Stimulated activated CD4-positive, alpha-beta T cell treated with anti-CD3 and anti-CD28 coated beads, Interleukin-15, amount 100 ng/mL, for 48 hours (primary cell): ENCODE measurements around the gene MOB2.

Source experiments
- DNase-seq, 2 donors: peaks; one replicate each; pipeline ENCODE4 v3.0.0-alpha.2; 2020; ENCODE audit warnings: low read depth in 2 of 2

MOB2 gene

DNA sequence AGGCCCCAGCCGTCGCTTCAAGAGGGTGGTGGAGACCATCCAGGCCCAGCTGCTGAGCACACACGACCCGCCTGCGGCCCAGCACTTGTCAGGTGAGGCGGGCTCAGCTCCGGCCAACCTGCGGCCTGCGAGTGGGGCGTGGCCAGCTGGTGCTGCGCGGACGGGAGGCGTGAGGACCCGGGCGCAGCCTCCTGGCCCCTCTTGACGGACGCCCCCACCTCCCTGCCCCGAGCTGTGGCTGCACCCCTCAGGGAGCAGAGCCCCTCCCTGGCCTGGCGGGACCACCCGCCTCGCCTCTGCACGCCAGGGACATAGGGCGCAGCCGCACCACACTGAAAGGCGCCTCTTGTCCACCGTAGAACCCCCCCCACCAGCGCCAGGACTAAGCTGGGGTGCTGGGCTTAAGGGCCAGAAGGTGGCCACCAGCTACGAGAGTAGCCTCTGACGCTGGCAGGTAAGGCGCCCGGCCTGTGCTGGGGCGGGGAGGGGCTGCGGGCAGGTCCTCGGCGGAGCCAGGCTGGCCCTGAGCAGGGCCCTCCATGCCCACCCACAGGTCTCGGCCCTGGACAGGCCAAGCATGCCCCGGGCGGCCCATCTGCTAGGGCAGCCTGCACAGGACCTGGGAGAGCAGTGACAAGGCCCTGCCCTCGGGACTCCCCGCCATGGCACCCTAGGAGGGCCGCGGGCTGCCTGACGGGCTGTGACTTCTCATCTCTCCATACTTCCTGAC is 29.8 kb downstream of the MOB2 start:
- DNase-seq, result no peak

- no peak for DNase-seq
Measured at GRCh38 chr11:1456176-1456575, 30.4 kb downstream of the MOB2 start.

DNA sequence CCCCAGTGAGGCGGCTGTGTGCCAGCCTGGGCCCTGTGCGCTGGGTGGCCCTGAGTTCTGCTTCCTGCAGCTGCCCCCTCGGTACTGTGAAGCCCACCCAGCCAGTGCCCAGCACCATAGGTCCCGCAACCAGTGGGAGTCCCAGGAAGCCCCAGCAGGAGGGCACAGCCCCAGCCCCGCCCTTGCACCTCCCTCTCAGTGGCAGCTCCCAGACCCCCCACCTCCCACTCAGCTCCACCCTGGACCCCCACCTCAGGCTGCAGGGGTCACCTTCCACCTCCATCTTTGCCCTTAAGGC is 30.9 kb downstream of the MOB2 start:
- DNase-seq, result no peak

GRCh38 chr11:1455032-1455762 is 31.4 kb downstream of the MOB2 start:
- no peak for DNase-seq

DNA sequence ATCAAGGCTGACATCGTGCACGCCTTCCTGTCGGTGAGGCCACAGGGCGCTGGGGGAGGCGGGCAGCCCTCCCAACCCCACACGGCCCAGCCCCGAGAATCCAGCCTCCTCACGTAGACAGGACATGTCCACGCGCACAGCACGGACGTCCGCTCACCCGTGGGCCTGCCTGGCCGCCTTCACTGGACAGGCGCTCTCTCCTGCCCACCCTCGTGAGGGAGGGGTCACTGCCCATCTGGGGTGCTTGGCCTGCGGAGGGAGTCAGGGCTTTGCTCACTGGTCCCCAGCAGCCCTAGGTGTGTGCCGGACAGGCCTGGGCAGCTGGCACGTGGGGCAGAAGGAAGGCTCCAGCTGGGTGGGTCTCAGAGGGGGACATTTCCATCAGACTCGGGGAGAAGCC is 32.0 kb downstream of the MOB2 start:
- no peak for DNase-seq

DNA sequence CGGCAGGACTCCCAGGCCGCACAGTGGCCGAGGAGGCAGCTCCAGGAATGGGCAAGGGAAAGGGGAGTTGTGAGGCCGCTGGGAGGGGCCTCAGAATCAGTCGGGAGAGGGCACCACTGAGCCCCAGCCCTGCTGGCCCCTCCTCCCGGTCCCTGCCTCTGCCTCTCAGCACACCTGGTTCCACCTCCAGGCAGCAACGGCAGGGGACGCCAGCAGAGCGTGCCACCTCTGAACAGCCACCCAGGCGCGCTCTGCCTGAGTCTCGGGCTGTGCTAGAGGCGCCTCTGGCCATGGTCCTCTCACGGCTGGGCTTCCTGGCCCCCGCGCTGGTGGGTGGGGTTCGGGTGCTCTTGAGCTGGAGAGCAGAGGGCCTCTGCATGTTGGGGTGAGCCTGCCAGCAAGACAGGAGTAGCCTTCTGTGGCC is 33.0 kb downstream of the MOB2 start:
- DNase-seq, result no peak

GRCh38 chr11:1452744-1453143 is 33.8 kb downstream of the MOB2 start:
- DNase-seq, result no peak

GRCh38 chr11:1451781-1452470 is 34.7 kb downstream of the MOB2 start:
- no peak for DNase-seq

- DNase-seq, result no peak
Measured at GRCh38 chr11:1450949-1451710, 35.4 kb downstream of the MOB2 start.

GRCh38 chr11:1450344-1450875 is 36.2 kb downstream of the MOB2 start:
- no peak for DNase-seq

- no peak for DNase-seq
Measured at GRCh38 chr11:1449490-1450243, 36.9 kb downstream of the MOB2 start.

- DNase-seq, result no peak
Measured at GRCh38 chr11:1448882-1449281, 37.7 kb downstream of the MOB2 start.

DNA sequence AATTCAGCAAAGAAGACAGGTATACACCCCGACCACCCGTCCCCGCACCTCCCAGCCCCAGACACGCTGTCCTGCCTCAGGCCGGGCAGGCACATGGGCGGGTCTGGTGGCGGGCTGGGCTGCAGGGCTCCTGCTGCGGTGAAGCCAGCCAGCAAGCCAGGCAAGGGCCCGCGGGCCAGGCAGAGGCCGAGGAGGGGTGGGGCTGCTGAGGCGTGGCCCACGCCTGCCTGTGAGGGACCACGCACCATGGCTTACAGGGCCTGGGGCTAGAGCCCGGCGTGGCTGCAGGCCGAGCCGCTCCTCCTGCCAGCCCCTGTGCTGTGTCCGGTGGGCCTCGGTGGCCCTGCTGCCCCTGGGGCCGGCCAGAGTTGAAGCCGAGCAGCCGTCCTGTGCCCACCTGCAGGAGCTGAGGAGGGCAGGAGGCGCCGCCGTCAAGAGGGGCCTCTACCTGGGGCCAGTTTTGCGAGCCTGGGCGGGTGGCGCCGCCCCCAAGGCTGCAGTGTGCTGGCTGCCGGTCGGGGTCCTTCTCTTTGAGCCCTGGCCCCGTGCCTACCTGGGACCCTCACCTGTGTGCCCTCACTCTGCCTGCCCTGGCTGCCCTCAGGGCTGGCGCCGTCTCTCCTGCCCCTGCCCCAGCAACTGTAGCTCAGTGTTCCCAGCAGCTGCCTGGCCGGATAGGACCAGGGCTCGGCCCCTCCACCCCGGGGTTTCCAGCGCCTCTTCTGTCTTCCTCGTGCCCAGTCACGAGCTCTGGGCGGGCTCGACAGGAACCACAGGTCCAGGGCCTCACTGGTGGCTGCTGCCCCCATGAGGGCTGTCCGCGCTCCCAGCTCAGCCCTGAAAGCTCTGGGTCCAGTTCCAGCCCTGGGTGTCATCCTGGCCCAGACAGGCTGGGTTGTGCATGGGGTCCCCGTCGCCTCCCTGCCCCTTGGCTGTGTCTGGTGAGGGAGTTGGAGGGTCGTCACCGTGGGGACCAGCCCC is 38.4 kb downstream of the MOB2 start:
- no peak for DNase-seq

- no peak for DNase-seq
Measured at GRCh38 chr11:1446623-1447022, 40.0 kb downstream of the MOB2 start.

DNA sequence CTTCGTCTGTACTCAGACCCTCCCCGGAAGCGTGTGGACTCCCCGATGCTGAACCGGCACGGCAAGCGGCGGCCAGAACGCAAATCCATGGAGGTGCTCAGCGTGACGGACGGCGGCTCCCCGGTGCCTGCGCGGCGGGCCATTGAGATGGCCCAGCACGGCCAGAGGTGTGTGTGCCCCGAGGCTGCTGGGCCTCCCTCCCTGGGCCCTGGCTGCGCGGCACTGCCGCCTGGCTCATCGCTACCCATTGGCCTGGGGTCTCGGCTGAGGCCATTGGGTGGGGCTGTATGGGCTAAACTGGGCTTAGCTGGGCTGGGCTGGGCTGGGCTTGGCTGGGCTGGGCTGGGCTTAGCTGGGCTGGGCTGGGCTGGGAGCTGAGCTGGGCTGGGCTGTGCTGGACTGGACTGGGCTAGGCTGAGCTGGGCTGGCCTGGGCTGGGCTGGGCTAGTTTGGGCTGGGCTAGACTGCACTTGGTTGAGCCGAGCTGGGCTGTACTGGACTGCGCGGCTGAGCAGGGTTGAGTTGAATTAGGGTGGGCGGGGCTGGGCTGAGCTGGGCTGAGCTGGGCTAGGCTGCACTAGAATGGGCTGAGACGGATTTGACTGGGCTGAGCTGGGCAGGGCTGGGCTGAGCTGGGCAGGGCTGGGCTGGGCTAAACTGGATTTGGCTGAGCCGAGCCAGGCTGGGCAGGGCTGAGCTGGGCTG is 40.7 kb downstream of the MOB2 start:
- no peak for DNase-seq

DNA sequence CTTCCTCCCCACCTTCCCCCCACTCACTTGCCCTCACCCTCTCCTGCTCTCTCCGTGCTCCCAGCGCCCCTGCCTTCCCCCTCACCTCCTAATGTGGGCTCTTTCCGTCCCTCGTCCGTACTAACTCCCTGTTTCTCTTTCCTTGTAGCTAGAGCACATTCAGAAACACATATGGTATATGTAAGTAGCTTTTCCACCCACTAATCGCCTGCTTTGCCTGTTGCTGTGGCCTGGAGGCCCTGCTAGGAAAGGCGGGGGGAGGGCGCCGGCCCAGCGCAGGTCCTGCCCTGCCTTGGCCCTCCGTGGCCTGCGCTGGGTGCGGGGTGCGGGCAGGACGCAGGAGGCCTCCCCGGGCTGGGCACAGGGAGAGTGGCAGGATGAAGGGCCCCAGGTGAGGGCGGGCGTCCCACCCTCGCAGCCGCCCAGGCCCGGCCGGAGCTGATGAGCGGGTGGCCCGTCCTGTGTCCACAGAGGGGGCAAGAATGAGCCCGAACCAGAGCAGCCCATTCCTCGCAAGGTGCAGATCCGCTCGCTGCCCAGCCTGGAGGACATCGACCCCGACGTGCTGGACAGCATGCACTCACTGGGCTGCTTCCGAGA is 41.7 kb downstream of the MOB2 start:
- DNase-seq, result no peak

GRCh38 chr11:1444321-1444720 is 42.3 kb downstream of the MOB2 start:
- no peak for DNase-seq

DNA sequence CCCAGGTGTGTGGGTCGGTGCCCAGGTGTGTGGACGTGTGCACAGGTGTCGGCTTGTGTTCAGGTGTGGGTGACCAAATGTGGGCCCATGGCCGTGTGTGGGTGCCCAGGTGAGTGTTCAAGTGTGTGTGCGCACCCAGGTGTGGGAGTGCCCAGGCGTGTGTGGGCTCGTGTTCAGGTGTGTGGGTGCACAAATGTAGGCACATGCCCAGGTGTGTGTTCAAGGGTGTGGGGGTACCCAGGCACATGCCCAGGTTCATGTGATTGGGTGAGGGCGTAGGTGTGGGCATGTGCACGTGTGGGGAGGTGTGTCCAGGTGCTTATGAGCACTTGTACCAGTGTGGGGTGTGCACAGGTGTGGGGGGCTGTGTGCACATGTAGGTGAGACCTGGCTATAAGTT is 42.8 kb downstream of the MOB2 start:
- DNase-seq, result no peak

DNA sequence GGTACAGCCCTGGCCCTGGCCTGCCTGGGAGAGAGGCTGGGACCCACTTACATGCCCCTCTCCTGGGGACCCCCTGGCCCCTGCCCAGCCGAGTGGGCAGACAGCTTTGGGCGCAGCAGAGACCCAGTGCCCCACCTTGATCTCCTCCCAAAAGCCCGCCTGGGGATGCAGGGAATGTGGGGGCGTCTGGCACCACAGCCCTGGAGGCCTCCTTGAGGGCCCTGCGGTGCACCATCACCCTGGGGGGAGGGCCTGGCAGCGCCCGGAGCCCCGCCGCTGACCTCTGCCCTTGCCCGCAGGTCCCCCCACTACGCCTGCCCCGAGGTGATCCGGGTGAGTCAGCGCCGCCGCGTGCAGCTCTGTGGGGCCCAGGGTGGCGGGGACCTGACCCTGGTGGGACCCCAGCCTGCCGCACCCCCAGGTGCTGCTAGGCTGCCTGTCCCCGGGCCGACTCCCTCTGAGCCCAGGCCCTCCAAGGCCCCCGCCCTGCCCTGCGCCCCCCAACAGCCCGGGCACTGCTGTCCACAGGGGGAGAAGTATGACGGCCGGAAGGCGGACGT is 43.7 kb downstream of the MOB2 start:
- no peak for DNase-seq
